K562 (cell line): ENCODE results near the gene AFAP1.

Source experiments
- BRCA1 ChIP-seq, 2 experiments: fragments of 450-650 bp in 1 of 2; sonication (generic) in 1 of 2; formaldehyde crosslinking in 1 of 2; IDR thresholded peaks; 2 replicates each; pipeline versions ENCODE4 v1.5.0 to v1.6.1; 2017 to 2020; ENCODE audit warnings: mild to moderate bottlenecking in 1 of 2, missing genetic modification reagents in 1 of 2
- CTCF ChIP-seq, 3 experiments: IDR thresholded peaks in 2 of 3; conservative IDR thresholded peaks in 1 of 3; 2 replicates each; pipeline ENCODE4 v1.5.1; 2011 to 2012; ENCODE audit warnings: low read length in 3 of 3, mild to moderate bottlenecking in 3 of 3, control low read depth in 2 of 3, improper control_type of control experiment in 1 of 3, inconsistent platforms in 1 of 3, low read depth in 1 of 3, mixed read lengths in 1 of 3, moderate library complexity in 1 of 3; ENCODE audit not compliant: insufficient read depth in 2 of 3
- EP300 ChIP-seq: IDR thresholded peaks from 2 replicates; pipeline ENCODE4 v1.6.1; 2012; ENCODE audit warnings: low read length, improper control_type of control experiment
- POLR2AphosphoS5 ChIP-seq: IDR thresholded peaks from 2 replicates; pipeline ENCODE4 v1.6.1; 2011; ENCODE audit warnings: mild to moderate bottlenecking, low read depth, low read length, moderate library complexity; ENCODE audit not compliant: control insufficient read depth, insufficient read depth
- ZNF197 ChIP-seq: fragments of 200-800 bp; sonication (Bioruptor generic); IDR thresholded peaks from 2 replicates; pipeline ENCODE4 v1.6.1; 2016; ENCODE audit warnings: low read depth, missing genetic modification characterization, missing compliant biosample characterization
- ZNF232 ChIP-seq: sonication (generic); formaldehyde crosslinking; IDR thresholded peaks from 2 replicates; pipeline ENCODE4 v1.8.0; 2022; ENCODE audit warnings: mild to moderate bottlenecking, missing genetic modification reagents
- ZNF24 ChIP-seq: fragments of 450-650 bp; IDR thresholded peaks from 2 replicates; pipeline ENCODE4 v1.6.1; 2016
- ZZZ3 ChIP-seq: fragments of 450-650 bp; IDR thresholded peaks from 2 replicates; pipeline ENCODE4 v1.6.1; 2016; ENCODE audit warnings: antibody characterized with exemption, mild to moderate bottlenecking, moderate library complexity

GRCh38 chr4:7745301-7745885 is 194.3 kb downstream of the AFAP1 start:
- TF ChIP-seq CTCF (IDR thresholded peaks at IDR 0.05 in 2 of 3, conservative IDR thresholded peaks at IDR 0.05 in 1 of 3; ENCODE audit: insufficient read depth in 2 of 3, low read depth in 1 of 3, low read length in 3 of 3) (no peak), POLR2AphosphoS5 (no peak), EP300 (no peak), ZNF24 (no peak), ZNF197 (CRISPR knock-in tag) (no peak), BRCA1 (IDR thresholded peaks at IDR 0.05) (no peak), BRCA1 (CRISPR knock-in tag; IDR thresholded peaks at IDR 0.05) (no peak), ZZZ3 (no peak), ZNF232 (CRISPR knock-in tag) (no peak)
